ENCODE data around the gene RBPJL.

GRCh38 chr20:45343532-45344167 is 37.0 kb downstream of the RBPJL start:
- TF ChIP-seq, protein P1, sequence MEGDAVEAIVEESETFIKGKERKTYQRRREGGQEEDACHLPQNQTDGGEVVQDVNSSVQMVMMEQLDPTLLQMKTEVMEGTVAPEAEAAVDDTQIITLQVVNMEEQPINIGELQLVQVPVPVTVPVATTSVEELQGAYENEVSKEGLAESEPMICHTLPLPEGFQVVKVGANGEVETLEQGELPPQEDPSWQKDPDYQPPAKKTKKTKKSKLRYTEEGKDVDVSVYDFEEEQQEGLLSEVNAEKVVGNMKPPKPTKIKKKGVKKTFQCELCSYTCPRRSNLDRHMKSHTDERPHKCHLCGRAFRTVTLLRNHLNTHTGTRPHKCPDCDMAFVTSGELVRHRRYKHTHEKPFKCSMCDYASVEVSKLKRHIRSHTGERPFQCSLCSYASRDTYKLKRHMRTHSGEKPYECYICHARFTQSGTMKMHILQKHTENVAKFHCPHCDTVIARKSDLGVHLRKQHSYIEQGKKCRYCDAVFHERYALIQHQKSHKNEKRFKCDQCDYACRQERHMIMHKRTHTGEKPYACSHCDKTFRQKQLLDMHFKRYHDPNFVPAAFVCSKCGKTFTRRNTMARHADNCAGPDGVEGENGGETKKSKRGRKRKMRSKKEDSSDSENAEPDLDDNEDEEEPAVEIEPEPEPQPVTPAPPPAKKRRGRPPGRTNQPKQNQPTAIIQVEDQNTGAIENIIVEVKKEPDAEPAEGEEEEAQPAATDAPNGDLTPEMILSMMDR (conservative IDR thresholded peaks at IDR 0.05; ENCODE audit: low read depth, low read length): no peak
- TF ChIP-seq EZH2phosphoT487 (IDR thresholded peaks at IDR 0.05; ENCODE audit: borderline replicate concordance, low read length): no peak
- TF ChIP-seq EZH2 (IDR thresholded peaks at IDR 0.05; ENCODE audit: low read length, unreplicated experiment): no peak
